ENCODE results near the gene CDK15. TPM values are rescaled to one million over a fixed set of nuclear protein-coding genes. Genes with fewer than 3 reads are reported as not detected.
"Not testable (repeated sequence)": the region's sequence is repeated elsewhere in the genome, so short reads cannot be mapped to it uniquely, and the experiment has no call there.

Gene CDK15
- total and polyA plus RNA-seq, 5 donors from 2014 or later, result not detected

DNA sequence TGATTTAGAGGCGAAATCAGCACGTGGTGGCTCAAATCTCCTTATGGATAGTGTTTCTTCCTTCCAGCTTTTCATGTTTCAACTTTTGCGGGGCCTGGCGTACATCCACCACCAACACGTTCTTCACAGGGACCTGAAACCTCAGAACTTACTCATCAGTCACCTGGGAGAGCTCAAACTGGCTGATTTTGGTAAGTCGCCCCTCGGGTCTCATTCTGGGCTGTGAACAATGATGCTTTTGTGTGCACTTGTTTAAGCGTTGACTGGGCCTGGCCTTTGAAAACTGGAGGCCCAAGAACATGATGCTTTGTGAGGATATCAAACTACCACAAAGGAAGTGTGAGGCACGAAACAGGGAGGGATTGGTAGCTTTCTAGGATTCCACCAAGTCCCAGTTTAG, 27.4 kb downstream of the CDK15 start:
- no peaks in the 10 kb centered on the region for H3K9me3 ChIP-seq (ENCODE audit: control insufficient read depth in 2 of 2, low read length in 2 of 2)
- H3K27me3 Mint-ChIP-seq, result peaks cover 25% of the 10 kb centered on the region
- no peaks in the 10 kb centered on the region for H3K36me3 ChIP-seq (ENCODE audit: control insufficient read depth, insufficient read depth, low read length)
- H3K27ac Mint-ChIP-seq, result no peak overlapping the region
- H3K4me3 Mint-ChIP-seq, result no peak overlapping the region
- H3K4me3 ChIP-seq (ENCODE audit: low read depth, low read length), result no peak overlapping the region
- peaks cover 0 to 2% (median 0%) of the 10 kb centered on the region in 7 donors for H3K9me3 Mint-ChIP-seq
- ATAC-seq (ENCODE audit: low read depth in 2 of 2) (no peak), DNase-seq (no peak)
- H3K27me3 ChIP-seq (ENCODE audit: control insufficient read depth, insufficient read depth, low read length), result no peaks in the 10 kb centered on the region
- H3K4me1 ChIP-seq (ENCODE audit: control insufficient read depth, insufficient read depth, low read length, poor library complexity, severe bottlenecking), result no peaks in the 10 kb centered on the region
- H3K36me3 Mint-ChIP-seq, result no peaks in the 10 kb centered on the region
- no peaks in the 10 kb centered on the region for H3K4me1 Mint-ChIP-seq
- no peak overlapping the region for H3K27ac ChIP-seq (ENCODE audit: insufficient read depth, low read length, poor library complexity, severe bottlenecking)

GRCh38 chr2:201835066-201835465, 28.7 kb downstream of the CDK15 start:
- Histone ChIP-seq H3K9me3 (ENCODE audit: control insufficient read depth in 2 of 2, low read length in 2 of 2) (no peaks in the 10 kb centered on the region), H3K36me3 (ENCODE audit: control insufficient read depth, insufficient read depth, low read length) (no peaks in the 10 kb centered on the region), H3K27me3 (ENCODE audit: control insufficient read depth, insufficient read depth, low read length) (no peaks in the 10 kb centered on the region), H3K4me3 (ENCODE audit: low read depth, low read length) (no peak overlapping the region), H3K4me1 (ENCODE audit: control insufficient read depth, insufficient read depth, low read length, poor library complexity, severe bottlenecking) (no peaks in the 10 kb centered on the region), H3K27ac (ENCODE audit: insufficient read depth, low read length, poor library complexity, severe bottlenecking) (no peak overlapping the region)
- peak in 1 of 3 donors; percentile 1 for DNase-seq
- H3K4me1 Mint-ChIP-seq, result no peaks in the 10 kb centered on the region
- no peak overlapping the region for H3K27ac Mint-ChIP-seq
- H3K9me3 Mint-ChIP-seq, result peaks cover 0 to 2% (median 0%) of the 10 kb centered on the region in 7 donors
- peaks cover 32% of the 10 kb centered on the region for H3K27me3 Mint-ChIP-seq
- no peaks in the 10 kb centered on the region for H3K36me3 Mint-ChIP-seq
- ATAC-seq (ENCODE audit: low read depth in 2 of 2), result no peak
- H3K4me3 Mint-ChIP-seq, result no peak overlapping the region

- ATAC-seq (ENCODE audit: low read depth in 2 of 2) (no peak), DNase-seq (no peak)
- Mint-ChIP-seq H3K4me1 (no peaks in the 10 kb centered on the region), H3K9me3 (peaks cover 0 to 8% (median 2%) of the 10 kb centered on the region in 7 donors), H3K36me3 (no peaks in the 10 kb centered on the region), H3K27ac (no peak overlapping the region), H3K27me3 (peaks cover 29% of the 10 kb centered on the region), H3K4me3 (no peak overlapping the region)
- Histone ChIP-seq H3K27me3 (ENCODE audit: control insufficient read depth, insufficient read depth, low read length) (peaks cover 2% of the 10 kb centered on the region), H3K4me1 (ENCODE audit: control insufficient read depth, insufficient read depth, low read length, poor library complexity, severe bottlenecking) (no peaks in the 10 kb centered on the region), H3K4me3 (ENCODE audit: low read depth, low read length) (no peak overlapping the region), H3K9me3 (ENCODE audit: control insufficient read depth in 2 of 2, low read length in 2 of 2) (no peaks in the 10 kb centered on the region), H3K27ac (ENCODE audit: insufficient read depth, low read length, poor library complexity, severe bottlenecking) (no peak overlapping the region), H3K36me3 (ENCODE audit: control insufficient read depth, insufficient read depth, low read length) (no peaks in the 10 kb centered on the region)
Measured at GRCh38 chr2:201837391-201837790, 31.1 kb downstream of the CDK15 start.

GRCh38 chr2:201837824-201838431, 31.6 kb downstream of the CDK15 start:
- no peaks in the 10 kb centered on the region for H3K36me3 Mint-ChIP-seq
- H3K4me1 ChIP-seq (ENCODE audit: control insufficient read depth, insufficient read depth, low read length, poor library complexity, severe bottlenecking), result no peaks in the 10 kb centered on the region
- peaks cover 29% of the 10 kb centered on the region for H3K27me3 Mint-ChIP-seq
- H3K36me3 ChIP-seq (ENCODE audit: control insufficient read depth, insufficient read depth, low read length), result no peaks in the 10 kb centered on the region
- H3K4me3 Mint-ChIP-seq, result no peak overlapping the region
- no peak overlapping the region for H3K4me3 ChIP-seq (ENCODE audit: low read depth, low read length)
- H3K27ac ChIP-seq (ENCODE audit: insufficient read depth, low read length, poor library complexity, severe bottlenecking), result no peak overlapping the region
- H3K27ac Mint-ChIP-seq, result no peak overlapping the region
- peaks cover 0 to 8% (median 2%) of the 10 kb centered on the region in 7 donors for H3K9me3 Mint-ChIP-seq
- peak in 1 of 3 donors; percentile 22 for DNase-seq
- H3K9me3 ChIP-seq (ENCODE audit: control insufficient read depth in 2 of 2, low read length in 2 of 2), result no peaks in the 10 kb centered on the region
- H3K27me3 ChIP-seq (ENCODE audit: control insufficient read depth, insufficient read depth, low read length), result peaks cover 2% of the 10 kb centered on the region
- no peaks in the 10 kb centered on the region for H3K4me1 Mint-ChIP-seq
- ATAC-seq (ENCODE audit: low read depth in 2 of 2), result peak in 1 of 2 donors; percentile 28

- H3K36me3 Mint-ChIP-seq, result no peaks in the 10 kb centered on the region
- H3K4me3 Mint-ChIP-seq, result no peak overlapping the region
- H3K27me3 Mint-ChIP-seq, result peaks cover 25% of the 10 kb centered on the region
- no peak overlapping the region for H3K4me3 ChIP-seq (ENCODE audit: low read depth, low read length)
- H3K4me1 Mint-ChIP-seq, result no peaks in the 10 kb centered on the region
- no peak for DNase-seq
- H3K27ac Mint-ChIP-seq, result no peak overlapping the region
- H3K9me3 Mint-ChIP-seq, result peaks cover 0 to 8% (median 2%) of the 10 kb centered on the region in 7 donors
- peaks cover 2% of the 10 kb centered on the region for H3K27me3 ChIP-seq (ENCODE audit: control insufficient read depth, insufficient read depth, low read length)
- no peaks in the 10 kb centered on the region for H3K36me3 ChIP-seq (ENCODE audit: control insufficient read depth, insufficient read depth, low read length)
- ATAC-seq (ENCODE audit: low read depth in 2 of 2), result no peak
- no peaks in the 10 kb centered on the region for H3K9me3 ChIP-seq (ENCODE audit: control insufficient read depth in 2 of 2, low read length in 2 of 2)
- H3K4me1 ChIP-seq (ENCODE audit: control insufficient read depth, insufficient read depth, low read length, poor library complexity, severe bottlenecking), result no peaks in the 10 kb centered on the region
- H3K27ac ChIP-seq (ENCODE audit: insufficient read depth, low read length, poor library complexity, severe bottlenecking), result no peak overlapping the region
Measured at GRCh38 chr2:201839727-201840126, 33.4 kb downstream of the CDK15 start.

GRCh38 chr2:201840726-201841125, 34.4 kb downstream of the CDK15 start:
- ATAC-seq (ENCODE audit: low read depth in 2 of 2) (no peak), DNase-seq (no peak)
- Histone ChIP-seq H3K4me1 (ENCODE audit: control insufficient read depth, insufficient read depth, low read length, poor library complexity, severe bottlenecking) (no peaks in the 10 kb centered on the region), H3K36me3 (ENCODE audit: control insufficient read depth, insufficient read depth, low read length) (no peaks in the 10 kb centered on the region), H3K27me3 (ENCODE audit: control insufficient read depth, insufficient read depth, low read length) (peaks cover 2% of the 10 kb centered on the region), H3K9me3 (ENCODE audit: control insufficient read depth in 2 of 2, low read length in 2 of 2) (no peaks in the 10 kb centered on the region), H3K4me3 (ENCODE audit: low read depth, low read length) (no peak overlapping the region), H3K27ac (ENCODE audit: insufficient read depth, low read length, poor library complexity, severe bottlenecking) (no peak overlapping the region)
- H3K9me3 Mint-ChIP-seq, result peaks cover 0 to 8% (median 2%) of the 10 kb centered on the region in 7 donors
- no peaks in the 10 kb centered on the region for H3K4me1 Mint-ChIP-seq
- peaks cover 25% of the 10 kb centered on the region for H3K27me3 Mint-ChIP-seq
- peak overlapping the region in 1 of 4 donors; percentile 28 for H3K4me3 Mint-ChIP-seq
- H3K36me3 Mint-ChIP-seq, result no peaks in the 10 kb centered on the region
- no peak overlapping the region for H3K27ac Mint-ChIP-seq

DNA sequence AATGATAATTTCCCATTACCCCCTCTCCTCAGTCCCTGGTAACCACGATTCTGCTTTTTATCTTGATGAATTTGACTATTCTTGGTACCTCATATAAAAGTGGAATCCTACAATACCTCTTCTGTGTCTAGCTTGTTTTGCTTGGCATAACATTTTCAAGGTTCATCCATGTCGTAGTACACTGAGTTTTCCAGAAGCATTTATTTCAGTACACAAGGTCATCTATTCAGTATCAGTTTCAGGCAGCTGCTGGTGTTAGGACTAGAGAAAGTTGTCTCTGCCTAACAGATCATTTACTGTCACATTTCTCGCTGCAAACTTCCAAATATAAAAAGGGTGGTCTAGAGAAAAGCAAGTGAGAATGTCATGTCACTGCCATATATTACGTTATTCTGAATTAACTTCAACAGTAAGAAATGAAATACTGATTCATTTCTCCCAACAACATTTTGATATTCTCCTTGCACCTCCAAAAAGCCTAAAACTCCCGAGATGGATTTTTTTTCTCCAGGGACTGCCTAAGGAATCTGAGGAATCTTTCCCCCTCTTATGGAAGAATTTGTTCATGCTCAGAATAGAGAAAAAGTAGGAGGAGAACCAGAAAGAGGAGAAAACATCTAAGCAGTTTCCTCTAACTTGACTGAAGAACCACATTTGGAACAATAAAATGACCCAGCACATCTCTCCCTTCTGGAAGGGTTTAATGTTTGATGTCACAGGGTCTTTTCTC, 36.0 kb downstream of the CDK15 start:
- no peaks in the 10 kb centered on the region for H3K36me3 Mint-ChIP-seq
- Histone ChIP-seq H3K27ac (ENCODE audit: insufficient read depth, low read length, poor library complexity, severe bottlenecking) (no peak overlapping the region), H3K36me3 (ENCODE audit: control insufficient read depth, insufficient read depth, low read length) (no peaks in the 10 kb centered on the region), H3K4me3 (ENCODE audit: low read depth, low read length) (no peak overlapping the region), H3K27me3 (ENCODE audit: control insufficient read depth, insufficient read depth, low read length) (peaks cover 2% of the 10 kb centered on the region), H3K4me1 (ENCODE audit: control insufficient read depth, insufficient read depth, low read length, poor library complexity, severe bottlenecking) (no peaks in the 10 kb centered on the region), H3K9me3 (ENCODE audit: control insufficient read depth in 2 of 2, low read length in 2 of 2) (no peaks in the 10 kb centered on the region)
- ATAC-seq (ENCODE audit: low read depth in 2 of 2), result no peak
- no peak for DNase-seq
- H3K27ac Mint-ChIP-seq, result no peak overlapping the region
- no peak overlapping the region for H3K4me3 Mint-ChIP-seq
- peaks cover 0 to 8% (median 1%) of the 10 kb centered on the region in 7 donors for H3K9me3 Mint-ChIP-seq
- H3K4me1 Mint-ChIP-seq, result no peaks in the 10 kb centered on the region
- peaks cover 15% of the 10 kb centered on the region for H3K27me3 Mint-ChIP-seq

GRCh38 chr2:201844922-201845321, 38.6 kb downstream of the CDK15 start:
- H3K27ac Mint-ChIP-seq; DNase-seq; H3K9me3 ChIP-seq (ENCODE audit: control insufficient read depth in 2 of 2, low read length in 2 of 2); ATAC-seq (ENCODE audit: low read depth in 2 of 2); H3K9me3 Mint-ChIP-seq; H3K4me1 ChIP-seq (ENCODE audit: control insufficient read depth, insufficient read depth, low read length, poor library complexity, severe bottlenecking); H3K4me3 Mint-ChIP-seq; H3K27me3 ChIP-seq (ENCODE audit: control insufficient read depth, insufficient read depth, low read length); H3K27ac ChIP-seq (ENCODE audit: insufficient read depth, low read length, poor library complexity, severe bottlenecking); H3K4me3 ChIP-seq (ENCODE audit: low read depth, low read length); H3K4me1 Mint-ChIP-seq; H3K36me3 Mint-ChIP-seq; H3K36me3 ChIP-seq (ENCODE audit: control insufficient read depth, insufficient read depth, low read length): not testable (repeated sequence)
- H3K27me3 Mint-ChIP-seq, result peaks cover 20% of the 10 kb centered on the region
